Keratinocyte (primary cell): ENCODE results near the gene BASP1. TPM values are rescaled to one million over a fixed set of nuclear protein-coding genes. Genes with fewer than 3 reads are reported as not detected.
A peak's percentile ranks its signal among the peaks of the same experiment; 100 is the strongest.
"Not testable (repeated sequence)": the region's sequence is repeated elsewhere in the genome, so short reads cannot be mapped to it uniquely, and the experiment has no call there.

Source experiments
- DNase-seq: peaks from one replicate; pipeline ENCODE4 v3.0.0-alpha.2; 2011; ENCODE audit warnings: low read depth, missing footprints, low spot score
- FAIRE-seq: peaks from 2 replicates; lab custom pipeline; 2011; peaks lifted over from hg19 to GRCh38; lab: Jason Lieb, UNC
- H2AFZ ChIP-seq: 2 replicates; pipeline ENCODE4 v1.6.0; 2012; ENCODE audit warnings: low read length, control low read depth, inconsistent platforms; ENCODE audit not compliant: control insufficient read depth
- H3K27ac ChIP-seq: 2 replicates; pipeline ENCODE4 v1.5.1; 2011; ENCODE audit warnings: low read length; ENCODE audit not compliant: control insufficient read depth, insufficient read depth
- H3K27me3 ChIP-seq: 3 replicates; pipeline ENCODE4 v1.6.0; 2011; ENCODE audit warnings: low read length; ENCODE audit not compliant: control insufficient read depth, insufficient read depth; ENCODE audit errors: extremely low read depth
- H3K36me3 ChIP-seq, 2 experiments: 2 replicates in 1 of 2; 3 replicates in 1 of 2; pipeline ENCODE4 v1.5.1; 2011; ENCODE audit warnings: low read length in 2 of 2, mild to moderate bottlenecking in 1 of 2; ENCODE audit not compliant: control insufficient read depth in 2 of 2, insufficient read depth in 2 of 2; ENCODE audit errors: extremely low read depth in 1 of 2
- H3K4me1 ChIP-seq: 3 replicates; pipeline ENCODE4 v1.5.1; 2011; ENCODE audit warnings: low read length; ENCODE audit not compliant: control insufficient read depth, insufficient read depth; ENCODE audit errors: extremely low read depth
- H3K4me2 ChIP-seq: 3 replicates; pipeline ENCODE4 v1.6.0; 2011; ENCODE audit warnings: low read depth, low read length; ENCODE audit not compliant: control insufficient read depth, insufficient read depth; ENCODE audit errors: extremely low read depth
- H3K4me3 ChIP-seq, 3 experiments: fragments of 200-600 bp in 1 of 3; sonication (generic) in 1 of 3; 2 replicates in 2 of 3; 3 replicates in 1 of 3; pipeline ENCODE4 v1.5.1; 2011 to 2016; ENCODE audit warnings: low read length in 3 of 3, mild to moderate bottlenecking in 3 of 3, control low read depth in 2 of 3, inconsistent platforms in 1 of 3, low read depth in 1 of 3, mixed read lengths in 1 of 3, mixed run types in 1 of 3, moderate library complexity in 1 of 3; ENCODE audit not compliant: control insufficient read depth in 2 of 3, insufficient read depth in 2 of 3; ENCODE audit errors: extremely low read depth in 1 of 3
- H3K79me2 ChIP-seq: 2 replicates; pipeline ENCODE4 v1.6.0; 2012; ENCODE audit warnings: low read length; ENCODE audit not compliant: control insufficient read depth, insufficient read depth
- H3K9ac ChIP-seq: 3 replicates; pipeline ENCODE4 v1.6.0; 2011; ENCODE audit warnings: low read length; ENCODE audit not compliant: control insufficient read depth, insufficient read depth; ENCODE audit errors: extremely low read depth
- H3K9me1 ChIP-seq: 3 replicates; pipeline ENCODE4 v1.6.0; 2011; ENCODE audit warnings: low read length; ENCODE audit not compliant: control insufficient read depth, insufficient read depth; ENCODE audit errors: extremely low read depth
- H3K9me3 ChIP-seq: 2 replicates; pipeline ENCODE4 v1.5.1; 2012; ENCODE audit warnings: low read depth, low read length; ENCODE audit not compliant: control insufficient read depth
- H4K20me1 ChIP-seq: 3 replicates; pipeline ENCODE4 v1.6.0; 2011; ENCODE audit warnings: low read length; ENCODE audit not compliant: control insufficient read depth, insufficient read depth; ENCODE audit errors: extremely low read depth
- EZH2 ChIP-seq: IDR thresholded peaks from one replicate; pipeline ENCODE4 v1.6.1; 2012; ENCODE audit warnings: inconsistent platforms, mild to moderate bottlenecking, low read length, moderate library complexity
- dilution Hi-C: fragments of 300-500 bp; cut with MboI; formaldehyde crosslinking; loops from one replicate; pipeline ENCODE4 v1.7.0; 2020; ENCODE audit warnings: low sequenced_read_pairs; ENCODE audit not compliant: extremely low pct_ligation_motif_present
- polyA plus RNA-seq, 5 experiments: library from polyadenylated mRNA; depleted of rRNA in 3 of 5; stranded (reverse) in 3 of 5; stranded (forward) in 1 of 5; unstranded in 1 of 5; fragments of >200 nt; gene quantifications; 1 replicate in 1 of 5; 2 replicates in 3 of 5; 3 replicates in 1 of 5; pipeline versions ENCODE4 v1.2.1 to v1.2.3, GENCODE V29; 2011 to 2012; ENCODE audit warnings: missing spikeins in 2 of 5, low read depth in 1 of 5, low replicate concordance in 1 of 5
- TF ChIP-seq, protein P1 (sequence below), 3 experiments: IDR thresholded peaks in 1 of 3; conservative IDR thresholded peaks in 1 of 3; optimal IDR thresholded peaks in 1 of 3; 2 replicates in 2 of 3; 3 replicates in 1 of 3; pipeline versions ENCODE3 to v1.5.1; 2011; ENCODE audit warnings: low read length in 3 of 3, mild to moderate bottlenecking in 3 of 3, moderate library complexity in 2 of 3, control low read depth in 1 of 3, inconsistent platforms in 1 of 3; ENCODE audit not compliant: insufficient read depth in 2 of 3; ENCODE audit errors: extremely low read depth in 1 of 3

BASP1 gene
- polyA plus RNA-seq, 1 donor (not counting 4 experiments of a cell fraction or from before 2014, with no cell fraction given) = 127 TPM

DNA sequence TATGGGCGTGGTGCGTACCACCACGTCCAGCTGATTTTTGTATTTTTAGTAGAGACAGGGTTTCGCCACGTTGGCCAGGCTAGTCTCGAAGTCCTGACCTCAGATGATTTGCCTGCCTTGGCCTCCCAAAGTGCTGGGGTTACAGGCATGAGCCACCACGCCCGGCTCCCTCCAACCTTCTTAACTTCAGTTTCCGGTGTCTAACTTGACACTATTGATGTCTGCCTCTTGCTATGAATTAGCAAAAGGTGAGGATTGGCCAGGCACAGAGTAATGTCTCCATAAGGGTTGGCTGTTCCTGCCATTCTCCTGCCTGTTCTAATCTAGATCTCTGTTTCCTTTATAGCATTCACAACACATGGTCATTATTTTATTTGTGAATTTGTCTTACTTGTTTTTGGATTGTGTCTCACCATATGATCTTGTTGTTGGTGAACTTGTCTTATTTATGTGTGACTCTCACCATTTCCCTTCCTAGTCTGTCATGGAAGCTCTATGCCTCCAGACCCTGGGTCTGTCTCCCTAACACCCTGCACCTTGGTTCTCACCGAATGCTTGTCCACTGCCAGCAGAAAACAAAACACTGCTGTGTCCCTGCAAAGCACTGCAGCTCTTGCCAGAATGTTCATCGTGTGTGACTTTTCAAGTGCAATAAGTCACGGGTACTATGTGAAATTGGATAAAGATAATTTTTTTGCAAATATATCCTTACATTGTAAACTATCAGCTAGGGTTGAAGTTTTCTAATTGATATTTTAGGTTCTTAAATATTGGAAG is 26.0 kb downstream of the BASP1 start:
- H2AFZ ChIP-seq = no peak overlapping the region
- no peaks in the 10 kb centered on the region for H3K27me3 ChIP-seq
- dilution Hi-C loops = no loop called here
- H3K36me3 ChIP-seq = peaks cover 5 to 9% of the 10 kb centered on the region in 2 experiments
- H3K4me2 ChIP-seq = no peak overlapping the region
- DNase-seq (no peak), FAIRE-seq (no peak)
- peaks cover 87% of the 10 kb centered on the region for H3K79me2 ChIP-seq
- H3K4me1 ChIP-seq = peaks cover 22% of the 10 kb centered on the region
- H3K9ac ChIP-seq = no peak overlapping the region
- no peak overlapping the region for H3K4me3 ChIP-seq
- H3K9me1 ChIP-seq = no peaks in the 10 kb centered on the region
- TF ChIP-seq, protein P1, sequence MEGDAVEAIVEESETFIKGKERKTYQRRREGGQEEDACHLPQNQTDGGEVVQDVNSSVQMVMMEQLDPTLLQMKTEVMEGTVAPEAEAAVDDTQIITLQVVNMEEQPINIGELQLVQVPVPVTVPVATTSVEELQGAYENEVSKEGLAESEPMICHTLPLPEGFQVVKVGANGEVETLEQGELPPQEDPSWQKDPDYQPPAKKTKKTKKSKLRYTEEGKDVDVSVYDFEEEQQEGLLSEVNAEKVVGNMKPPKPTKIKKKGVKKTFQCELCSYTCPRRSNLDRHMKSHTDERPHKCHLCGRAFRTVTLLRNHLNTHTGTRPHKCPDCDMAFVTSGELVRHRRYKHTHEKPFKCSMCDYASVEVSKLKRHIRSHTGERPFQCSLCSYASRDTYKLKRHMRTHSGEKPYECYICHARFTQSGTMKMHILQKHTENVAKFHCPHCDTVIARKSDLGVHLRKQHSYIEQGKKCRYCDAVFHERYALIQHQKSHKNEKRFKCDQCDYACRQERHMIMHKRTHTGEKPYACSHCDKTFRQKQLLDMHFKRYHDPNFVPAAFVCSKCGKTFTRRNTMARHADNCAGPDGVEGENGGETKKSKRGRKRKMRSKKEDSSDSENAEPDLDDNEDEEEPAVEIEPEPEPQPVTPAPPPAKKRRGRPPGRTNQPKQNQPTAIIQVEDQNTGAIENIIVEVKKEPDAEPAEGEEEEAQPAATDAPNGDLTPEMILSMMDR (optimal IDR thresholded peaks at IDR 0.05 in 1 of 3, IDR thresholded peaks at IDR 0.05 in 1 of 3, conservative IDR thresholded peaks at IDR 0.05 in 1 of 3; ENCODE audit: extremely low read depth in 1 of 3, insufficient read depth in 2 of 3, low read length in 3 of 3) = no peak
- TF ChIP-seq EZH2 = no peak
- H4K20me1 ChIP-seq = no peaks in the 10 kb centered on the region
- no peak overlapping the region for H3K27ac ChIP-seq
- H3K9me3 ChIP-seq = no peaks in the 10 kb centered on the region

GRCh38 chr5:17249029-17249634 is 31.7 kb downstream of the BASP1 start:
- Histone ChIP-seq H4K20me1 (no peaks in the 10 kb centered on the region), H3K4me2 (peak overlapping the region; percentile 50), H3K4me1 (peaks cover 40% of the 10 kb centered on the region), H3K9ac (no peak overlapping the region), H3K27me3 (no peaks in the 10 kb centered on the region), H3K4me3 (peak overlapping the region in 2 of 3 experiments; percentile 4 to 9), H3K36me3 (peaks cover 3 to 5% of the 10 kb centered on the region in 2 experiments), H3K27ac (peak overlapping the region; percentile 60), H3K9me3 (no peaks in the 10 kb centered on the region), H3K9me1 (no peaks in the 10 kb centered on the region), H3K79me2 (peaks cover 79% of the 10 kb centered on the region), H2AFZ (no peak overlapping the region)
- TF ChIP-seq EZH2 = no peak
- TF ChIP-seq, protein P1 (optimal IDR thresholded peaks at IDR 0.05 in 1 of 3, IDR thresholded peaks at IDR 0.05 in 1 of 3, conservative IDR thresholded peaks at IDR 0.05 in 1 of 3; ENCODE audit: extremely low read depth in 1 of 3, insufficient read depth in 2 of 3, low read length in 3 of 3) = peak in 1 of 3 experiments; percentile 19
- DNase-seq (peak; percentile 87), FAIRE-seq (peak; percentile 95)
- dilution Hi-C loops = no loop called here

GRCh38 chr5:17249841-17250240 is 32.4 kb downstream of the BASP1 start:
- H3K9ac ChIP-seq, DNase-seq, H3K36me3 ChIP-seq, H3K9me3 ChIP-seq, H3K27me3 ChIP-seq, H3K9me1 ChIP-seq, H3K4me3 ChIP-seq, H4K20me1 ChIP-seq, dilution Hi-C loops, FAIRE-seq, H2AFZ ChIP-seq: not testable (repeated sequence)
- Histone ChIP-seq H3K4me2 (peak overlapping the region; percentile 50), H3K27ac (peak overlapping the region; percentile 60), H3K79me2 (peaks cover 79% of the 10 kb centered on the region), H3K4me1 (peaks cover 40% of the 10 kb centered on the region)
